Hematopoietic multipotent progenitor cell treated with erythropoietin and hydrocortisone succinate and interleukin-3 and kit ligand, for 8 days (in vitro differentiated cells): ENCODE measurements around the gene TBL3.
"Not testable (repeated sequence)": the region's sequence is repeated elsewhere in the genome, so short reads cannot be mapped to it uniquely, and the experiment has no call there.

Source experiments
- DNase-seq: peaks from one replicate; pipeline ENCODE4 v3.0.0-alpha.2; 2015

TBL3 gene

GRCh38 chr16:1944612-1945199 lies 27.1 kb upstream of the TBL3 start:
- no peak for DNase-seq

DNA sequence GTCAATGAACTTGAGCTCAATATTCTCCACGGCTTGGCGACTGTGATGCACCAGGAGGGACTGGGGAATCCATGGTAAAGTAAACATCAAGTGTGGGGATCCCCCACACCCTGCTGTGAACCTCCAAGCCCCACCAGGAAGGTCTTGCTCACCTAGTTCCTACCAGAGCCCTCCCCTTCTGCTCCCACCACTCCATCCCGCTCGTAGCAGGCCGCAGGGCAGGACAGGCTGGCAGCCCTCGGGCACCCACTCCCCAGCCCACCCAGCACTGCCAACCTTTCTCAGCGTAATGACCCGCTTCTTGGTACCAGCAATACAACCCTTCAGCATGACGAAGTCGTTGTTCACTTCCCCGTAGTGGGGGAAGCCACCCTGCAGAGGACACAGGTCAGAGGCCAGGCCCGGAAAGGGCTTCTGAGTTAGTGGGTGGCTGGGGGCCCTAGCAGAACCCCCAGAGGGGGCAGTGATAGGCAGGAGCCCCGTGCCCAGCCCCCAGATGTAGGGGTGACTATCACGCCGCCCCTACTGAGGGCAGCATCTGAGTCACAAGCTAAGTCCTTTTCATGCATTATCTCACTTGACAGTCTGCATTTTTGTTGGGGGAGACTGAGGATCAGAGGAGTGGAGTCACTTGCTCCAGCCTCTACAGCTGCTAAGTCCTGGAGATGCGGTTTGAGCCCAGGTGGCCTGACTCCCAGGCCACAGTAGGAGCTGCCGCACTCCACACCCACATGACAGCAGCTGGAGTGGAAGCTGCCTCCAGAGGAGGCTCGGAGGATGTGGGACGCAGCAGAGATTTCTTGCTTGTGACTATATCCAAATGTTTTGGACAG lies 26.1 kb upstream of the TBL3 start:
- no peak for DNase-seq

DNA sequence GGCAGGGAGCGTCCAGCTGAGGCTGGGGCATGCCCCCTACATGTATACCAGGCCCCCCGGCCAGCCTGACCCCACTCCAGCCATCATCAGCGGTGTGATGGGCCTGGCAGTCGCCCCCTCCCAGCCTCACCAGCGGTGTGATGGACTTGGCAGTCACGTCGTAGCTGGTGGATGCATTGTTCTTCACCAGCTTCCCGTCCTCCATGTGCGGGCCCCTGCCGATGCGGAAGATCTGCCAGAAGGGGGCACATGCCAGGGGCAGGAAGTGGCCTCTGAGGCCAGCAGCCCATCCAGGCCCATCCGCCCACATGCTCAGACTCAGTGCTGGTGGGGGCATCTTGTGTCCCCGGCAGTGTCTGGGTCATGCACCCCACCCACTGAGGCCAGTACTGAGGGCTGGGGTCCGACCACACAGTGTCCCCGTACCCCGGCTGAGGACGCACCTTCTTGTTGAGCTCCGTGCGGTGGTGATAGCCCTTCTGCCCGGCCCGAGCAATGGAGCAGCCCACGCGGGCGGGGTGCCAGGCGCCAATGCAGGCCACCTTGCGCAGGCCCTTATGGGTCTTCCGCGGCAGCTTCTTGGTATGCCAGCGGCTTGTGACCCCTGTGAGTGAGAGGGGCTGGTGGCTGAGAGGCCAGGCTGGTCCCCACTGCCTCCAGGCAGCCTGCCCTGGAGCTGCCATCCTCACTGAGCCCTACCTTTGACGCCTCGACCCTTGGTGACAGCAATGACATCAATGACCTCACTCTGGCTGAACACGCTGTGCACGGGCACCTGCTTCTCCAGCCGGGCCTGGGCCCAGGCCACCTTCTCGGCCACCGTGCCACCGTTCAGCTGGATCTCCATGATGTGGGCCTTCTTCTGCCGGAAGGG lies 25.1 kb upstream of the TBL3 start:
- no peak for DNase-seq

GRCh38 chr16:1947369-1947670 lies 24.5 kb upstream of the TBL3 start:
- no peak for DNase-seq

- DNase-seq, result no peak
These were observed 22.3 kb upstream of the TBL3 start for GRCh38 chr16:1949507-1949906.

GRCh38 chr16:1950047-1950446 lies 21.8 kb upstream of the TBL3 start:
- DNase-seq, result no peak

DNA sequence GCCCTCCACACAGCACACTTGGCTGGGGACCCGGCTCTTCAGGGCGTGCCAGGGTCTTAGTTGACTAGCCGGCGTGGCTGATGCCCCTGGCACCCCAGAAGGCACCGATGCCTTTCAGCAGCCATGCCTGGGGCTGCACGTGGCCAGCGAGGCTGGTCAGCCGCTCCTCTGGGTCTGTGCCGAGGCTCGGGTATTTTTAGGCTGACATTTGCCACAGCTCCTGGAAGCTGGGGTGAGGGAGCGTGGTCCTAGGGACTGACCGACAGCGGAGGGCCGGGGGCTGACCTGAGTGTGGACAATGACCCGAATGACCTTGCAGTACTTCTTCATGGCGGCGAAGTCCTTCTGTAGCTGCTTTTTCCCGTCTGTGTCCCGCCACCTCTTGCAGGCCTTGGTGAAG lies 21.3 kb upstream of the TBL3 start:
- no peak for DNase-seq

- no peak for DNase-seq
These were observed 18.1 kb upstream of the TBL3 start for GRCh38 chr16:1953734-1954133.

DNA sequence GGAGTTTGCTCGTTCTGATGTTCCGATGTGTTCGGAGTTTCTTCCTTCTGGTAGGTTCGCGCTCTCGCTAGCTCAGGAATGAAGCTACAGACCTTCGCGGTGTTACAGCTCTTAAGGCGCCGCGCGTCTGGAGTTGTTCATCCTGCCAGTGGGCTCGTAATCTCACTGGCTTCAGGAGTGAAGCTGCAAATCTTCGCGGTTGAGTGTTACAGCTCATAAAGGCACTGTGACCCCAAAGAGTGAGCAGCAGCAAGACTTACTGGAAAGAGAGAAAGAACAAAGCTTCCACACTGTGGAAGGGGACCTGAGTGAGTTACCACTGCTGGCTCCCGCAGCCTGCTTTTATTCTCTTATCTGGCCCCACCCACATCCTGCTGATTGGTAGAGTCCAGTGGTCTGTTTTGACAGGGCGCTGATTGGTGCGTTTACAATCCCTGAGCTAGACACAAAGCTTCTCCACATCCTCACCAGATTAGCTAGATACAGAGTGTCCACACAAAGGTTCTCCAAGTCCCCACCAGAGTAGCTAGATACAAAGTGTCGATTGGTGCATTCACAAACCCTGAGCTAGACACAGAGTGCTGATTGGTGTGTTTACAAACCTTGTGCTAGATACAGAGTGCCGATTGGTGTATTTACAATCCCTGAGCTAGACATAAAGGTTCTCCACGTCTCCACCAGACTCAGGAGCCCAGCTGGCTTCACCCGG lies 14.3 kb upstream of the TBL3 start:
- DNase-seq, result not testable (repeated sequence)

GRCh38 chr16:1958143-1958491 lies 13.7 kb upstream of the TBL3 start:
- not testable (repeated sequence) for DNase-seq

DNA sequence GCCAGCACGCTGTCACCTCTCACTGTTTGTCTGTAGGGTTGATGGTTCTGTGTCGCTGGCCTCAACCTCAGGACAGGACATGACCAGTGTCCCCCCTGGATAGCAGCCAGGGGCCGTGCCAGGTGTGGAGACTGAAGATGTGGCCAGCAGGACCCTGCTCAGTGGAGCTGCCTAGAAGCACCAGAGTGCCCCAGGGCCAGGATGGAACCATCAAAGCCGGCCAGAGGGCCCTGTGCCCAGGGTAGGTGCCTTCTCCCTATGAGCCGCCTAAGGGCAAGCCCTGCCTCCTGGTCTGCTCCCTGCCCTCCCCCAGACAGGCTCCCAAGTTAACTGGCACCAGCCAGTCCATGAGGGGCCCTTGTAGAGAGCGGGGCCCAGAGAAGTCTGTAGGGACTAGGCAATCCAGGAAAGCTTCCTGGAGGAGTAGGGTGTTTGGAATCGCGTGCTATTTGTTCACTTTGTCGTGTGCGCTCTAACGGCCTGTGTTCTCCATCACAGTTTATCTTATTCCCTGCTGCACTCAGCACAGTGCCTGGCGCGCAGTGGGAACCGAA lies 13.1 kb upstream of the TBL3 start:
- DNase-seq, result no peak

- peak; percentile 87 for DNase-seq
These were observed 12.4 kb upstream of the TBL3 start, which contains the start of gene NDUFB10 for GRCh38 chr16:1959269-1960039. Gene NDUFB10 (plus strand): TSS chr16:1959538. CDS start chr16:1959625, 87 bp downstream.

DNA sequence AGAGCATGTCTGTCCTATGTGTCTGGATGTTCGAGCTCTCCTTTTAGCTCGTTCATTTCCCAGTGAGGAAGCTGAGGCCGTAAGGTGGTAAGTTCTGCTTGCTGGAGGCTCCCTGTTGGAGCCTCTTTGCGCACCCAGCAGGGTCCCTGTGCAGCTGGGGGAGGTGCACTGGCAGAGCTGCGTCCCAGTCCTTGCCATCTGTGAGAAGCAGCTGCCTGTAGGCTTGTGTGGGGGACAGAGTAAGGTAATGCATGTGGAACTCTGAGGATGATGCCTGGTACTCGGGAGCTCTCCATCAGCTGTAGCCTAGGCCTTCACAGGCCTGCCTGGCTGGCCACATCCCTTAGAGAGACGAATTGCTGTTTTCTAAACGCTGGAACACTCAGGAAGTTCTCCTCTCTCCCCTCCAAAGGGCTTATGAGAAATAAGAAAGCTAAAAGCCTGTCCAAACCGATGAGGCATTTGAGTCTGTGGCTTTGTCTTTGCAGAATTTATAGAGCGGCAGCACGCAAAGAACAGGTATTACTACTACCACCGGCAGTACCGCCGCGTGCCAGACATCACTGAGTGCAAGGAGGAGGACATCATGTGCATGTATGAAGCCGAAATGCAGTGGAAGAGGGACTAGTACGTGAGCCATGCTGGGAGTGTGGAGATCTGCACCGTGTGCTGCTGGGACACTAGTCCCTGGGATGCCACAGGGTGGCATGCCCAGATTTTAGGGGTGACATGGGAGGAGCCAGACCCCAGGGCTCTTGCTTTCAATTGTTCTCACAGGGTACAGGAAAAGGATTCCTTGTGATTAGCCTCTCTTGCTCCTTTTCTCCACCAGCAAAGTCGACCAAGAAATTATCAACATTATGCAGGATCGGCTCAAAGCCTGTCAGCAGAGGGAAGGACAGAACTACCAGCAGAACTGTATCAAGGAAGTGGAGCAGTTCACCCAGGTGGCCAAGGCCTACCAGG lies 10.9 kb upstream of the TBL3 start:
- peak; percentile 73 for DNase-seq

DNA sequence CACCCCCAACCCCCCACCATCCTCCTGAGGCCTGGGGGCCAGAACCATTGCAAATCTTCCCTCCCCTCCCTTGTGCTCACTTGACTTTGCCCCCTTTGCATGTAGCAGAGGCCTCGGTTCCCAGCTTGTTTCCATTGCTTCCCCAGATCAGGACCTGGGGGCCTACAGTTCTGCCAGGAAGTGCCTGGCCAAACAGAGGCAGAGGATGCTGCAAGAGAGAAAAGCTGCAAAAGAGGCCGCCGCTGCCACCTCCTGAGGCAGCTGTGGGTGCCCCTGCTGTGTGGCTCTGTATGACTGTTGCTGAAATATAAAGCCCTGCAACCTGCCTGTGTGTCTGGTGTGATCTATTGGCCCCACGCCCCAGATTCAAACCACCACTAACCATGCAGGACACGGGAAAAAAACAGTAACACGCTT lies 10.2 kb upstream of the TBL3 start:
- DNase-seq, result no peak

DNA sequence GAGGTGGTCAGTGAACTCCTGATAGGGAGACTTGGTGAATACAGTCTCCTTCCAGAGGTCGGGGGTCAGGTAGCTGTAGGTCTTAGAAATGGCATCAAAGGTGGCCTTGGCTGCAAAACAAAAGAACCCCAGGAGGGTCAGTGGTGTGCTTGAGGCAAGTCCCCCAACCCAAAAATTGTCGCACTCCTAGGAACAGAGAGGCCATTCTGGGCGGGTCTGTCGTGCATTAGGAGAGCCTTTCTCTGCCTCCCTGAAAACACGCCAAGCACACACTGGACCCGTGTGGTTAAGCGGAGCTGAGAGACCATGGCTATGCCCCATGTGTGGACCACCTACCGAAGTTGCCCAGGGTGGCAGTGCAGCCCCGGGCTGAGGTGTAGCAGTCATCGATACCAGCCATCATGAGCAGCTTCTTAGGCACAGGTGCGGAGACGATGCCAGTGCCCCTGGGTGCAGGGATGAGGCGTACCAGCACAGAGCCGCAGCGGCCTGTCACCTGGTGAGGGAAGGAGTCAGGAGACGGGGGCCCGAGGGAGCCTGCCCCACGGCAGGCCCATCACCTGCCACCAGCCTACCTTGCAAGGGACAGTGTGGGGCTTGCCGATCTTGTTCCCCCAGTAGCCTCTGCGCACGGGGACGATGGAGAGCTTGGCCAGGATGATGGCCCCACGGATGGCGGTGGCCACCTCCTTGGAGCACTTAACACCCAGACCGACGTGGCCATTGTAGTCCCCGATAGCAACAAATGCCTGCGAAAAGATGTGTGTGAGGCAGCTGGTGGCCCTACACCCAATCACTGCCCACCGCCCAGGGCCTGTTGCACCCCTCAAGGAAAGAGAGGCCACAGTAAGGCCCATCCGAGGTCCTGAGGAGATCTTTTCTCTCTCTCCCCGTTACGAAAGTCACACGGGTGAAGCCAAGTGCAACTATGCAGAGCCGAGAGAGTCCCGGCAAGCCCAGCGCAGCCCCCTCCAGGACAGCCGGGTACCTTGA lies 9.4 kb upstream of the TBL3 start:
- not testable (repeated sequence) for DNase-seq

- DNase-seq, result peak; percentile 51
These were observed 7.9 kb upstream of the TBL3 start for GRCh38 chr16:1963806-1964505.

DNA sequence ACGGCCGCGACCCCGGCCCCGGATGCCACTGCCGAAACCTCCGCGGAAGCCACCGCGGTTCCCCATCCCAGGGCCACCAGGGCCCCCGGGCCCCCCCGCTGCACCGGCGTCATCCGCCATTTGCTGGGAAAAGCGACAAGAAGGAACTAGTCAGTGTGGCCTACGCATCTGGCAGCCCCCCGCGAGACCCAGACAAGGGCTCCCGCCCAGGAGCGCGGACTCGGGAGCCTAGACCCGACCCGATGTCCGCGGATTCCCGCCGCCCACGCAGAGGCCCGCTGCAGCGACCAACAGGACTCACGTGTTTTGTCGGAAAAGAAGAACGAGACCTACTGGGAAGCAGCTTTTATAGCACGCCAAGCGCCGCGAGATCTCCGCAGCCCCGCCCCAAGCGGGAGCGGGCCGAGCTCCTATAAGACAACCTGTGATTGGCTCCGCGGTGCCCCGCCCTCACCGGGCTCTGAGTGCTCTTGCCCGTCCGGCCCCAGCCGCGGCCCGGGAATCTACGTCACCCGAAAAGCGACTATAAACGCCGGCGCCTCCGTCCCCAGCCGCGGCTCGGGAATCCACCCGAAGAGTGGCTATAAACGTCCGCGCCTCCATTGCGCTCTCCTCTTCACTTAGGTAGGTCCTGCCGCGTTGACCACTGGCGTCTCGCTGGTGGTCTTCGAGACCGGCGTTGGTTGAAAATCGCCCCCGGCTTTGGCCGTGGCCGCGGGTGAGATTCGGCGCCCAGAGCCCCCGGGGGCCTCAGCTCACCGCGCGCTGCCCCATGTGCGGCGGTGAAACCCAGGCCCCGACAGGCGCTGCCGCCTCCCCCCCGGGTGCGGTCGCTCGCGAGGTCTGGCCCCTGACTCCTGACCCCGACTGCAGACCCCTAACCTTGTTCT lies 7.1 kb upstream of the TBL3 start, which contains the start of gene RPS2:
TSS of gene RPS2 (minus strand) at position 321 of the 890 bp plus-strand sequence. CDS start at position 120, 201 bp downstream.
- peak; percentile 98 for DNase-seq
